H1 (cell line): ENCODE results near the gene PDRG1. TPM values are rescaled to one million over a fixed set of nuclear protein-coding genes. Genes with fewer than 3 reads are reported as not detected.

Experiments
- CTCF ChIA-PET: fragments of 300-600 bp; sonication (Branson Sonifier 250); formaldehyde crosslinking; loops from one replicate; lab custom pipeline; 2021; ENCODE audit not compliant: partially characterized antibody; lab: Charles Lee
- POLR2A ChIA-PET: fragments of 300-600 bp; sonication (Branson Sonifier 250); formaldehyde crosslinking; loops from one replicate; lab custom pipeline; 2021; ENCODE audit warnings: inconsistent platforms; ENCODE audit not compliant: partially characterized antibody; lab: Charles Lee
- DNase-seq, 2 experiments: peaks; one replicate each; pipeline versions ENCODE4 v3.0.0 to v3.0.0-alpha.2; 2010 to 2022; ENCODE audit warnings: low spot score in 2 of 2, low read depth in 1 of 2, mixed read lengths in 1 of 2
- FAIRE-seq: peaks from 2 replicates; lab custom pipeline; 2011; peaks lifted over from hg19 to GRCh38; lab: Jason Lieb, UNC
- H2AFZ ChIP-seq: 2 replicates; pipeline ENCODE4 v1.8.1; 2012; ENCODE audit warnings: low read length, inconsistent platforms
- H2AK5ac ChIP-seq: 2 replicates; pipeline ENCODE4 v1.6.1; 2013; ENCODE audit warnings: low read depth, low read length
- H2BK120ac ChIP-seq: replicated peaks from 2 replicates; pipeline ENCODE3; 2013; ENCODE audit warnings: low read depth, low read length, inconsistent platforms
- H2BK12ac ChIP-seq: 2 replicates; pipeline ENCODE4 v1.6.1; 2013; ENCODE audit warnings: low read depth, low read length
- H2BK15ac ChIP-seq: 2 replicates; pipeline ENCODE4 v1.6.1; 2013; ENCODE audit warnings: low read length
- H2BK20ac ChIP-seq: 2 replicates; pipeline ENCODE4 v1.6.1; 2013; ENCODE audit warnings: low read length
- H2BK5ac ChIP-seq: 2 replicates; pipeline ENCODE4 v1.6.1; 2013; ENCODE audit warnings: low read depth, low read length
- H3K14ac ChIP-seq: 2 replicates; pipeline ENCODE4 v1.6.1; 2013; ENCODE audit warnings: inconsistent platforms; ENCODE audit not compliant: insufficient read length
- H3K18ac ChIP-seq: 2 replicates; pipeline ENCODE4 v1.6.1; 2013; ENCODE audit warnings: low read length; ENCODE audit errors: extremely low read depth
- H3K23ac ChIP-seq: 2 replicates; pipeline ENCODE4 v1.6.1; 2013; ENCODE audit warnings: inconsistent platforms; ENCODE audit not compliant: insufficient read length
- H3K23me2 ChIP-seq: 2 replicates; pipeline ENCODE4 v1.6.1; 2013; ENCODE audit warnings: low read depth, low read length
- H3K27ac ChIP-seq: 2 replicates; pipeline ENCODE4 v1.6.1; 2011; ENCODE audit warnings: low read depth, low read length, inconsistent platforms
- H3K27me3 ChIP-seq, 4 experiments: replicated peaks in 1 of 4; 1 replicate in 1 of 4; 2 replicates in 3 of 4; pipeline versions ENCODE4 v1.6.1 to v1.8.1; 2011 to 2013; ENCODE audit warnings: low read length in 3 of 4, mild to moderate bottlenecking in 3 of 4, inconsistent platforms in 2 of 4, mixed read lengths in 2 of 4, moderate library complexity in 1 of 4; ENCODE audit not compliant: control insufficient read depth in 3 of 4, insufficient read depth in 3 of 4; ENCODE audit errors: extremely low read depth in 1 of 4
- H3K36me3 ChIP-seq, 4 experiments: 2 replicates each; pipeline versions ENCODE4 v1.6.1 to v1.8.1; 2011 to 2013; ENCODE audit warnings: mild to moderate bottlenecking in 4 of 4, low read length in 3 of 4, moderate library complexity in 2 of 4, control low read depth in 1 of 4, inconsistent platforms in 1 of 4; ENCODE audit not compliant: insufficient read depth in 4 of 4, control insufficient read depth in 2 of 4
- H3K4ac ChIP-seq: replicated peaks from 2 replicates; pipeline ENCODE3; 2013; ENCODE audit warnings: low read length, low read depth, mixed read lengths, inconsistent platforms; ENCODE audit not compliant: insufficient read length
- H3K4me1 ChIP-seq, 4 experiments: replicated peaks in 1 of 4; 1 replicate in 1 of 4; 2 replicates in 3 of 4; pipeline versions ENCODE4 v1.6.1 to v1.8.1; 2011 to 2013; ENCODE audit warnings: low read length in 3 of 4, inconsistent platforms in 2 of 4, mixed read lengths in 1 of 4; ENCODE audit not compliant: insufficient read depth in 4 of 4, control insufficient read depth in 3 of 4
- H3K4me2 ChIP-seq, 2 experiments: 2 replicates each; pipeline versions ENCODE4 v1.6.1 to v1.8.1; 2011 to 2013; ENCODE audit warnings: low read depth in 2 of 2, low read length in 2 of 2, control low read depth in 1 of 2, inconsistent platforms in 1 of 2, mild to moderate bottlenecking in 1 of 2; ENCODE audit not compliant: insufficient read depth in 1 of 2
- H3K4me3 ChIP-seq, 4 experiments: fragments of 200-600, 300-600 bp in 1 of 4; sonication (generic), shearing (Covaris generic), sonication (Bioruptor Twin) in 1 of 4; 2 replicates each; pipeline versions ENCODE4 v1.5.1 to v1.8.1; 2011 to 2016; ENCODE audit warnings: low read length in 4 of 4, low read depth in 3 of 4, control low read depth in 2 of 4, inconsistent platforms in 2 of 4, mild to moderate bottlenecking in 2 of 4, mixed read lengths in 1 of 4, moderate library complexity in 1 of 4; ENCODE audit not compliant: insufficient read depth in 2 of 4; ENCODE audit errors: extremely low read depth in 1 of 4
- H3K56ac ChIP-seq: replicated peaks from 2 replicates; pipeline ENCODE3; 2013; ENCODE audit warnings: low read depth, mild to moderate bottlenecking, mixed read lengths, low read length, inconsistent platforms; ENCODE audit not compliant: insufficient read length
- H3K79me1 ChIP-seq: 2 replicates; pipeline ENCODE4 v1.6.1; 2013; ENCODE audit warnings: low read depth, low read length, control low read depth
- H3K79me2 ChIP-seq, 2 experiments: 2 replicates each; pipeline versions ENCODE4 v1.6.1 to v1.8.1; 2012 to 2013; ENCODE audit warnings: low read length in 2 of 2, mild to moderate bottlenecking in 2 of 2, inconsistent platforms in 1 of 2; ENCODE audit not compliant: insufficient read depth in 2 of 2, control insufficient read depth in 1 of 2
- H3K9ac ChIP-seq, 4 experiments: replicated peaks in 1 of 4; 1 replicate in 1 of 4; 2 replicates in 3 of 4; pipeline versions ENCODE4 v1.6.1 to v1.8.1; 2011 to 2013; ENCODE audit warnings: low read depth in 3 of 4, low read length in 3 of 4, control low read depth in 2 of 4, mild to moderate bottlenecking in 2 of 4, moderate library complexity in 2 of 4, inconsistent platforms in 1 of 4; ENCODE audit errors: extremely low read depth in 1 of 4
- H3K9me3 ChIP-seq, 2 experiments: 2 replicates each; pipeline versions ENCODE4 v1.6.1 to v1.8.1; 2012 to 2013; ENCODE audit warnings: mild to moderate bottlenecking in 2 of 2, moderate library complexity in 2 of 2, control low read depth in 1 of 2, inconsistent platforms in 1 of 2, low read depth in 1 of 2, low read length in 1 of 2, mixed read lengths in 1 of 2; ENCODE audit not compliant: insufficient read depth in 2 of 2
- H4K20me1 ChIP-seq, 2 experiments: replicated peaks in 1 of 2; 2 replicates each; pipeline versions ENCODE3 to v1.8.1; 2011 to 2013; ENCODE audit warnings: inconsistent platforms in 2 of 2, low read length in 2 of 2, mild to moderate bottlenecking in 1 of 2; ENCODE audit not compliant: insufficient read depth in 2 of 2, control insufficient read depth in 1 of 2
- H4K5ac ChIP-seq: 2 replicates; pipeline ENCODE4 v1.6.1; 2013; ENCODE audit warnings: low read length, low read depth, mixed read lengths, inconsistent platforms; ENCODE audit not compliant: insufficient read length
- H4K8ac ChIP-seq: 2 replicates; pipeline ENCODE4 v1.8.0; 2013; ENCODE audit warnings: mild to moderate bottlenecking, moderate library complexity, low read length, inconsistent platforms; ENCODE audit not compliant: insufficient read depth; ENCODE audit errors: extremely low read depth
- H4K91ac ChIP-seq: replicated peaks from 2 replicates; pipeline ENCODE3; 2013; ENCODE audit warnings: low read length, mixed read lengths, inconsistent platforms; ENCODE audit not compliant: insufficient read length
- ATF2 ChIP-seq: IDR thresholded peaks from 2 replicates; pipeline ENCODE4 v1.6.1; 2012; ENCODE audit warnings: low read length, inconsistent platforms
- BCL11A ChIP-seq, 2 experiments: IDR thresholded peaks; one replicate each; pipeline ENCODE4 v1.6.1; 2011; ENCODE audit warnings: low read depth in 2 of 2, low read length in 2 of 2, mild to moderate bottlenecking in 2 of 2
- CHD1 ChIP-seq: IDR thresholded peaks from 2 replicates; pipeline ENCODE4 v1.6.1; 2012; ENCODE audit warnings: low read depth, low read length, improper control_type of control experiment
- FOSL1 ChIP-seq: IDR thresholded peaks from 2 replicates; pipeline ENCODE4 v1.6.1; 2011; ENCODE audit warnings: mild to moderate bottlenecking, low read depth, low read length, moderate library complexity; ENCODE audit not compliant: insufficient read depth
- NRF1 ChIP-seq: IDR thresholded peaks from 2 replicates; pipeline ENCODE4 v1.6.1; 2011; ENCODE audit warnings: mild to moderate bottlenecking, low read depth, low read length, improper control_type of control experiment
- RBBP5 ChIP-seq: IDR thresholded peaks from 2 replicates; pipeline ENCODE4 v1.7.1; 2012; ENCODE audit warnings: low read depth, mild to moderate bottlenecking, inconsistent platforms, low read length, moderate library complexity, borderline replicate concordance
- SIX5 ChIP-seq: IDR thresholded peaks from 2 replicates; pipeline ENCODE4 v1.6.1; 2011; ENCODE audit warnings: mild to moderate bottlenecking, low read depth, low read length
- WGBS, 2 experiments: shearing (Covaris generic) in 1 of 2; methylation state at CpG; one replicate each; pipeline versions ENCODE4 v1.1.6 to v1.1.7; 2013 to 2015; ENCODE audit warnings: low lambda C conversion rate in 2 of 2, mixed read lengths in 2 of 2, inconsistent platforms in 1 of 2, low coverage in 1 of 2, missing lambda C conversion rate in 1 of 2; ENCODE audit not compliant: insufficient replicate concordance in 2 of 2, insufficient coverage in 1 of 2, insufficient read length in 1 of 2; ENCODE audit errors: extremely low coverage in 1 of 2, missing lambda C conversion rate in 1 of 2; 5-methylcytosine and 5-hydroxymethylcytosine counted together
- polyA plus RNA-seq, 7 experiments: library from polyadenylated mRNA; depleted of rRNA in 3 of 7; stranded (reverse) in 5 of 7; unstranded in 2 of 7; fragments of >200 nt in 5 of 7; fragments of 200-250 nt in 2 of 7; gene quantifications; 1 replicate in 5 of 7; 2 replicates in 1 of 7; 4 replicates in 1 of 7; pipeline versions ENCODE4 v1.2.1 to v1.2.3, GENCODE V29; 2011 to 2013; ENCODE audit warnings: missing spikeins in 2 of 7, mixed read lengths in 2 of 7
- total RNA-seq: library from RNA; stranded (reverse); fragmentation: NEBNext Ultra II Directional; extraction: Animal tissue kit (Norgen Biotek cat#: 25700); gene quantifications from 2 replicates; pipeline ENCODE4 v1.2.1, GENCODE V29; 2021

PDRG1 gene
- total and polyA plus RNA-seq, 2 of the 8 experiments (the other 6 are each of a cell fraction or from before 2014, with no cell fraction given) = 14.2 to 20.8 TPM

GRCh38 chr20:31962761-31963160 is 10.9 kb upstream of the PDRG1 start:
- H4K91ac ChIP-seq = no peak overlapping the region
- no peak overlapping the region for H3K9ac ChIP-seq
- no peak for DNase-seq
- H3K14ac ChIP-seq = no peak overlapping the region
- H2BK15ac ChIP-seq = no peak overlapping the region
- H4K8ac ChIP-seq = no peak overlapping the region
- no peak for FAIRE-seq
- H4K20me1 ChIP-seq = no peaks in the 10 kb centered on the region
- 89% methylated on average over 2 of the region's 2 CpGs; no CpG with 5 or more reads in 1 of the 2 experiments for WGBS, 2 experiments
- no peak overlapping the region for H3K18ac ChIP-seq
- no peaks in the 10 kb centered on the region for H3K79me1 ChIP-seq
- no peak overlapping the region for H2AFZ ChIP-seq
- H3K79me2 ChIP-seq = no peaks in the 10 kb centered on the region
- H3K4me1 ChIP-seq = peaks cover 0 to 10% (median 5%) of the 10 kb centered on the region in 4 experiments; a peak in 4 of 7 replicates
- no peaks in the 10 kb centered on the region for H3K36me3 ChIP-seq
- no peak overlapping the region for H2BK5ac ChIP-seq
- ChIA-PET POLR2A (no interaction called here), CTCF (interaction anchor here (0.9 to 3.9 kb wide), 5 partner anchors 10 to 73 kb away, joined by 3 to 26 read pairs (median 4); partner anchors contain the start of gene PDRG1)
- H3K4me3 ChIP-seq = no peak overlapping the region
- H2BK120ac ChIP-seq = no peak overlapping the region
- no peak overlapping the region for H2BK20ac ChIP-seq
- H2BK12ac ChIP-seq = no peak overlapping the region
- no peak overlapping the region for H3K27ac ChIP-seq
- H3K9me3 ChIP-seq = no peaks in the 10 kb centered on the region
- H3K56ac ChIP-seq = no peak overlapping the region
- H4K5ac ChIP-seq = no peak overlapping the region
- H3K23ac ChIP-seq = no peak overlapping the region
- no peaks in the 10 kb centered on the region; a peak in 2 of 7 replicates for H3K27me3 ChIP-seq
- no peak overlapping the region for H3K4ac ChIP-seq
- H3K4me2 ChIP-seq = no peak overlapping the region
- no peak overlapping the region for H2AK5ac ChIP-seq
- peaks cover 3% of the 10 kb centered on the region; the same call in 1 of the 2 replicates for H3K23me2 ChIP-seq
- no peak for TF ChIP-seq SIX5
- TF ChIP-seq NRF1 = no peak
- no peak for TF ChIP-seq ATF2
- TF ChIP-seq RBBP5 = no peak
- TF ChIP-seq FOSL1 = no peak
- TF ChIP-seq CHD1 = no peak
- TF ChIP-seq BCL11A (IDR thresholded peaks at IDR 0.05; ENCODE audit: low read depth in 2 of 2, low read length in 2 of 2) = no peak
